ENCODE measurements around the gene ACAT2.
"Not testable (repeated sequence)": the region's sequence is repeated elsewhere in the genome, so short reads cannot be mapped to it uniquely, and the experiment has no call there.

Gene ACAT2

GRCh38 chr6:159813781-159814180, 51.9 kb downstream of the ACAT2 start:
- ChIA-PET POLR2A (no interaction called here), CTCF (interaction anchor here (1.1 kb wide), 1 partner anchor 38 kb away, joined by 3 read pairs; no protein-coding TSS in a partner anchor)
- TF ChIP-seq CTCF (IDR thresholded peaks at IDR 0.05; ENCODE audit: control extremely low read depth, extremely low read depth, low read depth, missing control alignments), result no peak
- no peak for DNase-seq (ENCODE audit: extremely low spot score)

- no peak for TF ChIP-seq CTCF (IDR thresholded peaks at IDR 0.05; ENCODE audit: control extremely low read depth, extremely low read depth, low read depth, missing control alignments)
- no peak for DNase-seq (ENCODE audit: extremely low spot score)
- ChIA-PET CTCF (interaction anchor here (1.5 kb wide), 1 partner anchor 704 kb away, joined by 4 read pairs; no protein-coding TSS in a partner anchor), POLR2A (no interaction called here)
Observed at GRCh38 chr6:159815410-159815809, 53.6 kb downstream of the ACAT2 start.

GRCh38 chr6:159816775-159817174, 54.9 kb downstream of the ACAT2 start:
- POLR2A ChIA-PET; DNase-seq (ENCODE audit: extremely low spot score): not testable (repeated sequence)
- CTCF ChIA-PET, result interaction anchor here (1.2 kb wide), 1 partner anchor 12 kb away, joined by 3 read pairs; no protein-coding TSS in a partner anchor

- DNase-seq (ENCODE audit: extremely low spot score), result no peak
- TF ChIP-seq CTCF (IDR thresholded peaks at IDR 0.05; ENCODE audit: control extremely low read depth, extremely low read depth, low read depth, missing control alignments), result no peak
- ChIA-PET POLR2A (no interaction called here), CTCF (interaction anchor here (1.2 kb wide), 1 partner anchor 26 kb away, joined by 3 read pairs; no protein-coding TSS in a partner anchor)
Observed at GRCh38 chr6:159817951-159818739, 56.3 kb downstream of the ACAT2 start.

- ChIA-PET CTCF (interaction anchor here (0.8 to 1.2 kb wide), 2 partner anchors 25 to 43 kb away, joined by 3 read pairs; no protein-coding TSS in a partner anchor), POLR2A (no interaction called here)
- TF ChIP-seq CTCF (IDR thresholded peaks at IDR 0.05; ENCODE audit: control extremely low read depth, extremely low read depth, low read depth, missing control alignments), result no peak
- no peak for DNase-seq (ENCODE audit: extremely low spot score)
Observed at GRCh38 chr6:159819098-159819497, 57.3 kb downstream of the ACAT2 start.

- POLR2A ChIA-PET, result no interaction called here
- CTCF ChIA-PET, result interaction anchor here (0.8 to 1.2 kb wide), 2 partner anchors 42 to 66 kb away, joined by 3 read pairs; no protein-coding TSS in a partner anchor
- DNase-seq (ENCODE audit: extremely low spot score), result peak; percentile 48
- TF ChIP-seq CTCF (IDR thresholded peaks at IDR 0.05; ENCODE audit: control extremely low read depth, extremely low read depth, low read depth, missing control alignments), result no peak
Observed at GRCh38 chr6:159819932-159820640, 58.2 kb downstream of the ACAT2 start.

- TF ChIP-seq CTCF (IDR thresholded peaks at IDR 0.05; ENCODE audit: control extremely low read depth, extremely low read depth, low read depth, missing control alignments), result no peak
- ChIA-PET POLR2A (no interaction called here), CTCF (interaction anchor here (0.9 kb wide), 1 partner anchor 21 kb away, joined by 4 read pairs; the partner anchor contains the start of gene PNLDC1)
- DNase-seq (ENCODE audit: extremely low spot score), result no peak
Observed at GRCh38 chr6:159821122-159821521, 59.3 kb downstream of the ACAT2 start.

Measured in GM10248 (cell line).